GM19468 (cell line): ENCODE results near the gene QRICH2.
"Not testable (repeated sequence)": the region's sequence is repeated elsewhere in the genome, so short reads cannot be mapped to it uniquely, and the experiment has no call there.

Experiments
- ATAC-seq: cut with Tn5 transposase; IDR thresholded peaks from one replicate; pipeline ENCODE4 v1.9.1; 2021; ENCODE audit warnings: mild to moderate bottlenecking, moderate library complexity, moderate number of reproducible peaks; ENCODE audit not compliant: unreplicated experiment; ENCODE audit errors: extremely low read depth

QRICH2 gene

GRCh38 chr17:76233588-76234353 lies 74.3 kb downstream of the QRICH2 start:
- no peak for ATAC-seq

DNA sequence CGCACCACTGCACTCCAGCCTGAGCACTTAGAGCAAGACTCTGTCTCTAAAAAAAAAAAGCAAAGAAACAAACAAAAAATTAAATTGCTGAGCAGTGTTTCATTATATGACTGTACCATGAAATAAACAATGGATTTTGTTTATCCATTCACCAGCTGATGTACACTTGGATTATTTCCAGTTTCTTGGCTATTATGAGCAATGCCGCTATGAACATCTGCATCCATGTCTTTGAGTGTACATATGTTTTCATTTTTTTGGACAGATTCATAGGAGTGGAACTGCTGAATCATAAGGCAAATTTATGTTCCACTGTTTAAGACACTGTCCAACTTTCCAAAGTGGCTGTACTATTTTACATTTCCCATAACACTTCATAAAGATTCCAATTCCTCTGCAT lies 75.7 kb downstream of the QRICH2 start:
- no peak for ATAC-seq

DNA sequence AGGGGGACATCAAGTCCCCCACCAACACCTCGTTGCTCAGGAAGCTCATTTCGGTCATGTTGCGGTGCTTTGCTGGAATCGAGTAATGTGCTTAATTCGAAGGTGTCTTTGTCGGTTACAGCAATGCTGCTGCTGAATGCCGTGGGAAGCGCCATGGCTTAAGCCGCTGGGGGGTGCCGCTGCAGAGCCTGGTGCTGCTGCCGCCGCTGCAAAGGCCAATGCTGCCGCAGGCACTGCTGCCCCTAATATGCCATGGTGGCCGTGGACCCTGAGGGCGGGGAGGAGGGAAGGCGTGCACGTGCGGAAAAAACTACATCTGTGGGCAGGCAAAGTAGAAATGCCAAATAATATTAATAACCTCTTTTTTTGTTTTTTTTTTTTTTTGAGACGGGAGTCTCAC lies 81.3 kb downstream of the QRICH2 start:
- not testable (repeated sequence) for ATAC-seq

GRCh38 chr17:76225373-76226086 lies 82.5 kb downstream of the QRICH2 start:
- ATAC-seq, result not testable (repeated sequence)
